K562 (cell line): ENCODE data around the gene SOS2. TPM values are rescaled to one million over a fixed set of nuclear protein-coding genes. Genes with fewer than 3 reads are reported as not detected.

Source experiments
- ATAC-seq: fragments of 200-7000 bp; cut with Tn5 transposase; 3 replicates; pipeline ENCODE4 v1.9.1; 2020; ENCODE audit warnings: moderate library complexity
- BruUV-seq: library from RNA; stranded (reverse); fragments of 400-500 nt; replicated peaks from 2 replicates; lab custom pipeline; 2021; lab: Mats Ljungman, UMichigan
- CTCF ChIA-PET: fragments of 300-600 bp; formaldehyde crosslinking; extraction: SDS; loops from one replicate; lab custom pipeline; 2021; ENCODE audit warnings: low intra/inter-chr PET ratio; lab: Yijun Ruan, JAX
- POLR2A ChIA-PET: fragments of 300-600, 350-650 bp; sonication (Branson Sonifier 250); formaldehyde crosslinking; extraction: SDS; loops from one replicate; lab custom pipeline; 2021; ENCODE audit warnings: antibody characterized with exemption, inconsistent platforms; lab: Yijun Ruan, JAX
- DNase-seq, 4 experiments: peaks; one replicate each; pipeline versions ENCODE4 v3.0.0 to v3.0.0-alpha.2; 2011 to 2018; ENCODE audit warnings: low spot score in 3 of 4, mixed read lengths in 3 of 4; ENCODE audit errors: extremely low read depth in 1 of 4
- FAIRE-seq: peaks from 2 replicates; lab custom pipeline; 2011; peaks lifted over from hg19 to GRCh38; lab: Jason Lieb, UNC
- H2AFZ ChIP-seq: 2 replicates; pipeline ENCODE4 v1.6.0; 2011; ENCODE audit warnings: low read depth, low read length, control low read depth, inconsistent platforms
- H3K27ac ChIP-seq: fragments of 200-600 bp; 3 replicates; pipeline ENCODE4 v1.8.0; 2011; ENCODE audit warnings: low read depth, mild to moderate bottlenecking, control low read depth, inconsistent platforms, low read length, moderate library complexity, mixed read lengths; ENCODE audit errors: extremely low read depth
- H3K27me3 ChIP-seq, 2 experiments: fragments of 300-600 bp in 1 of 2; 2 replicates in 1 of 2; 3 replicates in 1 of 2; pipeline versions ENCODE4 v1.6.0 to v1.8.0; 2011; ENCODE audit warnings: inconsistent platforms in 2 of 2, low read length in 2 of 2, mild to moderate bottlenecking in 1 of 2, mixed read lengths in 1 of 2, moderate library complexity in 1 of 2; ENCODE audit not compliant: control insufficient read depth in 2 of 2, insufficient read depth in 2 of 2
- H3K36me3 ChIP-seq: fragments of 300-600 bp; 3 replicates; pipeline ENCODE4 v1.8.0; 2011; ENCODE audit warnings: mild to moderate bottlenecking, low read length, inconsistent platforms; ENCODE audit not compliant: control insufficient read depth, insufficient read depth
- H3K4me1 ChIP-seq, 2 experiments: fragments of 200-600 bp in 1 of 2; replicated peaks in 1 of 2; 2 replicates in 1 of 2; 3 replicates in 1 of 2; pipeline versions ENCODE4 v1.5.1 to v1.8.0; 2011; ENCODE audit warnings: inconsistent platforms in 2 of 2, low read length in 2 of 2, mild to moderate bottlenecking in 1 of 2, mixed read lengths in 1 of 2, moderate library complexity in 1 of 2; ENCODE audit not compliant: control insufficient read depth in 2 of 2, insufficient read depth in 2 of 2
- H3K4me2 ChIP-seq: 2 replicates; pipeline ENCODE4 v1.6.1; 2011; ENCODE audit warnings: low read length, control low read depth, inconsistent platforms, mixed read lengths; ENCODE audit not compliant: insufficient read depth
- H3K4me3 ChIP-seq: fragments of 200-600 bp; sonication (generic), shearing (Covaris generic); 2 replicates; pipeline ENCODE4 v1.5.1; 2016; ENCODE audit warnings: control low read depth, inconsistent platforms
- H3K79me2 ChIP-seq: fragments of 200-600 bp; 3 replicates; pipeline ENCODE4 v1.8.0; 2011; ENCODE audit warnings: low read length, inconsistent platforms; ENCODE audit not compliant: control insufficient read depth, insufficient read depth
- H3K9ac ChIP-seq, 2 experiments: 2 replicates each; pipeline versions ENCODE4 v1.6.0 to v1.6.1; 2011; ENCODE audit warnings: low read depth in 2 of 2, low read length in 2 of 2, control low read depth in 1 of 2, inconsistent platforms in 1 of 2, mild to moderate bottlenecking in 1 of 2, mixed read lengths in 1 of 2; ENCODE audit not compliant: insufficient read depth in 1 of 2
- H3K9me1 ChIP-seq: one replicate; pipeline ENCODE4 v1.6.0; 2011; ENCODE audit warnings: inconsistent platforms, mild to moderate bottlenecking, low read length, moderate library complexity; ENCODE audit not compliant: control insufficient read depth, insufficient read depth
- H3K9me3 ChIP-seq: replicated peaks from 2 replicates; pipeline ENCODE4 v1.5.1; 2011; ENCODE audit warnings: low read depth, low read length, inconsistent platforms; ENCODE audit not compliant: control insufficient read depth, insufficient read depth
- H4K20me1 ChIP-seq: replicated peaks from 2 replicates; pipeline ENCODE4 v1.6.1; 2011; ENCODE audit warnings: low read length, inconsistent platforms, mixed read lengths; ENCODE audit not compliant: control insufficient read depth, insufficient read depth
- EP300 ChIP-seq: IDR thresholded peaks from 2 replicates; pipeline ENCODE4 v1.6.1; 2012; ENCODE audit warnings: low read length, improper control_type of control experiment
- FOXM1 ChIP-seq, 2 experiments: fragments of 450-650 bp in 1 of 2; sonication (generic) in 1 of 2; formaldehyde crosslinking in 1 of 2; IDR thresholded peaks; 2 replicates each; pipeline versions ENCODE4 v1.6.1 to v1.9.0; 2017 to 2022; ENCODE audit warnings: low read depth in 2 of 2, mild to moderate bottlenecking in 2 of 2, missing genetic modification reagents in 1 of 2, moderate library complexity in 1 of 2
- FOXP1 ChIP-seq: sonication (generic); formaldehyde crosslinking; IDR thresholded peaks from 2 replicates; pipeline ENCODE4 v1.8.0; 2022; ENCODE audit warnings: mild to moderate bottlenecking, missing genetic modification reagents
- HEY1 ChIP-seq: fragments of 250-450 bp; sonication (Bioruptor Pico); IDR thresholded peaks from 2 replicates; pipeline ENCODE4 v1.5.0; 2020; ENCODE audit warnings: mild to moderate bottlenecking, moderate library complexity, borderline replicate concordance
- ILF3 ChIP-seq: fragments of 450-650 bp; IDR thresholded peaks from 2 replicates; pipeline ENCODE4 v1.6.1; 2018; ENCODE audit warnings: antibody characterized with exemption, mild to moderate bottlenecking, moderate library complexity, borderline replicate concordance
- SOX6 ChIP-seq: fragments of 450-650 bp; IDR thresholded peaks from 2 replicates; pipeline ENCODE4 v1.6.1; 2014; ENCODE audit warnings: mild to moderate bottlenecking
- XRCC5 ChIP-seq: fragments of 200-400 bp; formaldehyde crosslinking; IDR thresholded peaks from 2 replicates; pipeline ENCODE4 v1.6.1; 2017; ENCODE audit warnings: low read depth, mild to moderate bottlenecking, low read length
- ZBTB33 ChIP-seq: sonication (generic); formaldehyde crosslinking; IDR thresholded peaks from 2 replicates; pipeline ENCODE4 v1.8.1; 2023; ENCODE audit warnings: mild to moderate bottlenecking, missing genetic modification reagents
- ZC3H11A ChIP-seq: IDR thresholded peaks from 2 replicates; pipeline ENCODE4 v1.6.1; 2012; ENCODE audit warnings: low read depth, low read length, improper control_type of control experiment
- ZNF134 ChIP-seq: fragments of 250-450 bp; sonication (Bioruptor Pico); conservative IDR thresholded peaks from 2 replicates; pipeline ENCODE4 v1.4.0; 2020
- ZNF384 ChIP-seq: IDR thresholded peaks from 2 replicates; pipeline ENCODE4 v1.6.1; 2012; ENCODE audit warnings: low read depth, low read length, improper control_type of control experiment
- WGBS: fragments of 100-300 bp; shearing (Covaris generic); methylation state at CpG from one replicate; pipeline ENCODE4 v1.1.6; 2016; ENCODE audit warnings: low coverage, mixed read lengths; ENCODE audit not compliant: insufficient coverage; ENCODE audit errors: missing lambda C conversion rate; 5-methylcytosine and 5-hydroxymethylcytosine counted together
- in situ Hi-C: fragments of 300-500 bp; cut with MboI; formaldehyde crosslinking; loops from 4 replicates; pipeline ENCODE4 v1.15.0; 2018; ENCODE audit warnings: inconsistent platforms, mixed read lengths
- intact Hi-C: fragments of 100-400 bp; cut with micrococcal nuclease; formaldehyde crosslinking; loops from 2 replicates; pipeline ENCODE4 v1.14.2; 2022
- polyA plus RNA-seq, 8 experiments: library from polyadenylated mRNA; depleted of rRNA in 4 of 8; stranded (reverse) in 5 of 8; unstranded in 3 of 8; fragments of >200 nt; fragmentation: Nextera tagmentation in 2 of 8; fragmentation: Illumina TruSeq in 1 of 8; extraction: Ambion mirVana in 2 of 8; extraction: Trizol in 1 of 8; gene quantifications; 2 replicates each; pipeline versions ENCODE4 v1.2.1 to v1.2.3, GENCODE V29; 2011 to 2014; ENCODE audit warnings: inconsistent platforms in 1 of 8, missing spikeins in 1 of 8
- total RNA-seq, 7 experiments: library from RNA; depleted of rRNA in 6 of 7; stranded (reverse); fragments of >200 nt in 6 of 7; fragmentation: Illumina TruSeq in 2 of 7; extraction: Trizol in 2 of 7; gene quantifications; 2 replicates each; pipeline versions ENCODE4 v1.2.1 to v1.2.3, GENCODE V29; 2011 to 2021; ENCODE audit warnings: low replicate concordance in 1 of 7
- TF ChIP-seq, protein P1 (sequence below): fragments of 250-450 bp; sonication (Bioruptor Pico); IDR thresholded peaks from 2 replicates; pipeline ENCODE4 v1.9.0; 2021; ENCODE audit warnings: mild to moderate bottlenecking

SOS2 gene
- total and polyA plus RNA-seq, 9 of the 15 experiments (the other 6 are each of a cell fraction or from before 2014, with no cell fraction given), result 2.2 to 13.1 (median 10.5) TPM

GRCh38 chr14:50092006-50092555, 139.3 kb downstream of the SOS2 start (continued):
- TF ChIP-seq ZC3H11A, result no peak
- TF ChIP-seq ZNF134, result no peak
- no peak for TF ChIP-seq ILF3
- TF ChIP-seq ZNF384, result no peak
- TF ChIP-seq, all 486 proteins: peak for 4

- WGBS, result 58% methylated on average over 4 of the region's 7 CpGs
- no peak for TF ChIP-seq EP300
- TF ChIP-seq, protein P1, sequence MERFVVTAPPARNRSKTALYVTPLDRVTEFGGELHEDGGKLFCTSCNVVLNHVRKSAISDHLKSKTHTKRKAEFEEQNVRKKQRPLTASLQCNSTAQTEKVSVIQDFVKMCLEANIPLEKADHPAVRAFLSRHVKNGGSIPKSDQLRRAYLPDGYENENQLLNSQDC, result no peak
- no peak for TF ChIP-seq HEY1 (CRISPR knock-in tag)
- TF ChIP-seq XRCC5, result no peak
- no peak for TF ChIP-seq FOXP1 (CRISPR knock-in tag)
- no peak for TF ChIP-seq SOX6
- TF ChIP-seq ZBTB33 (CRISPR knock-in tag), result no peak
- no peak for TF ChIP-seq FOXM1 (IDR thresholded peaks at IDR 0.05; ENCODE audit: low read depth)
- no peak for TF ChIP-seq FOXM1 (CRISPR knock-in tag; IDR thresholded peaks at IDR 0.05; ENCODE audit: low read depth)
These were observed 140.0 kb downstream of the SOS2 start for GRCh38 chr14:50091240-50091913.

More at GRCh38 chr14:50091240-50091913, 140.0 kb downstream of the SOS2 start:
- ATAC-seq, result no peak
- ChIA-PET POLR2A (interaction anchor here (0.9 to 1.1 kb wide), 2 partner anchors 228 to 233 kb away, joined by 3 to 5 read pairs; no protein-coding TSS in a partner anchor), CTCF (no interaction called here)
- Histone ChIP-seq H3K9me1 (no peaks in the 10 kb centered on the region), H3K9me3 (no peaks in the 10 kb centered on the region), H3K36me3 (no peaks in the 10 kb centered on the region), H3K4me3 (no peak overlapping the region), H3K79me2 (no peaks in the 10 kb centered on the region), H2AFZ (no peak overlapping the region), H3K4me2 (no peak overlapping the region), H3K4me1 (peaks cover 0 to 17% of the 10 kb centered on the region in 2 experiments; a peak in 3 of 5 replicates), H3K9ac (no peak overlapping the region; a peak in 1 of 4 replicates), H4K20me1 (no peaks in the 10 kb centered on the region), H3K27ac (no peak overlapping the region), H3K27me3 (no peaks in the 10 kb centered on the region)
- intact Hi-C loops (no loop called here), in situ Hi-C loops (no loop called here)
- no TSS peak for BruUV-seq
- FAIRE-seq, result no peak
- DNase-seq, result no peak
